ENCODE data around the gene APOBEC3A. TPM values are rescaled to one million over a fixed set of nuclear protein-coding genes. Genes with fewer than 3 reads are reported as not detected.

Gene APOBEC3A
- total RNA-seq, 1 donor from 2014 or later, result not detected

- Histone ChIP-seq H3K27me3 (ENCODE audit: control insufficient read depth, insufficient read depth, low read length) (peaks cover 5% of the 10 kb centered on the region), H3K36me3 (ENCODE audit: control insufficient read depth, insufficient read depth, low read length) (no peaks in the 10 kb centered on the region), H3K4me3 (ENCODE audit: low read depth, low read length) (no peak overlapping the region)
- peak; percentile 69 for DNase-seq (ENCODE audit: low read depth)
- TF ChIP-seq, protein P1, sequence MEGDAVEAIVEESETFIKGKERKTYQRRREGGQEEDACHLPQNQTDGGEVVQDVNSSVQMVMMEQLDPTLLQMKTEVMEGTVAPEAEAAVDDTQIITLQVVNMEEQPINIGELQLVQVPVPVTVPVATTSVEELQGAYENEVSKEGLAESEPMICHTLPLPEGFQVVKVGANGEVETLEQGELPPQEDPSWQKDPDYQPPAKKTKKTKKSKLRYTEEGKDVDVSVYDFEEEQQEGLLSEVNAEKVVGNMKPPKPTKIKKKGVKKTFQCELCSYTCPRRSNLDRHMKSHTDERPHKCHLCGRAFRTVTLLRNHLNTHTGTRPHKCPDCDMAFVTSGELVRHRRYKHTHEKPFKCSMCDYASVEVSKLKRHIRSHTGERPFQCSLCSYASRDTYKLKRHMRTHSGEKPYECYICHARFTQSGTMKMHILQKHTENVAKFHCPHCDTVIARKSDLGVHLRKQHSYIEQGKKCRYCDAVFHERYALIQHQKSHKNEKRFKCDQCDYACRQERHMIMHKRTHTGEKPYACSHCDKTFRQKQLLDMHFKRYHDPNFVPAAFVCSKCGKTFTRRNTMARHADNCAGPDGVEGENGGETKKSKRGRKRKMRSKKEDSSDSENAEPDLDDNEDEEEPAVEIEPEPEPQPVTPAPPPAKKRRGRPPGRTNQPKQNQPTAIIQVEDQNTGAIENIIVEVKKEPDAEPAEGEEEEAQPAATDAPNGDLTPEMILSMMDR (IDR thresholded peaks at IDR 0.05; ENCODE audit: insufficient read depth, low read length, severe bottlenecking), result no peak
- FAIRE-seq, result peak; percentile 89
Observed at GRCh38 chr22:38953577-38954413, 3.6 kb upstream of the APOBEC3A start.

DNA sequence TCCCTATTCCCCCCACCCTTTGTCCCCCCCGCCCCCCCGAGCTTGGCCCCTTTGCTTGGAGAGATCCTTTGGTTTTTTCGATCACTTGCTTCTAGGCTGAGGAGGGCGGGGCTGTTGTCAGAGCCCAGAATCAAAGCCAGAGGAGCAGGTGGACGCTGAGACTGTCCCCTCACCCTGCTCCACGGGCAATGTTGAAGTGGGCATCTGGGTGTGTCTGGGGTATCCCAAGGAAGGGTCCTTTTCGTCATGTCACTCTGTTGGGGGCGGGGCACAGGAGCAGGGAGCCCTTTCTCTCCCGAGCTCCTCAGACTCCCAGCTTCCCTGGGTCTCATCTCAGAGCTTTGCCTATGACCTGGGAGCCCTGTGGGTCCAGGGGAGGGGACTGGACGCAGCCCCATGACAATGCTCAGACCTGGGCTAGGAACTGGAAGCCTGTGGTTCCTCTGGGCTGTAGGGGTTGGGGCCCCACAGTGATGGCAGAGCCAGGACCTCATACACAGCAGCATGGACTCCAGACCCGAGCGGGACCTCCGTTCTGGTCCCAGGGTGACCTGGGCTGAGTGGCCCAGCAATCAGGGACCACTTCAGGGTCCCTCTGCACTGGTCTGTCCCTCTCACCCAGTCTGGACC, 2.9 kb upstream of the APOBEC3A start:
- FAIRE-seq (no peak), DNase-seq (ENCODE audit: low read depth) (no peak)
- H3K27me3 ChIP-seq (ENCODE audit: control insufficient read depth, insufficient read depth, low read length), result peaks cover 9% of the 10 kb centered on the region
- no peak overlapping the region for H3K4me3 ChIP-seq (ENCODE audit: low read depth, low read length)
- TF ChIP-seq, protein P1 (IDR thresholded peaks at IDR 0.05; ENCODE audit: insufficient read depth, low read length, severe bottlenecking), result no peak
- no peaks in the 10 kb centered on the region for H3K36me3 ChIP-seq (ENCODE audit: control insufficient read depth, insufficient read depth, low read length)

GRCh38 chr22:38955250-38955905, 2.0 kb upstream of the APOBEC3A start:
- DNase-seq (ENCODE audit: low read depth) (no peak), FAIRE-seq (no peak)
- H3K4me3 ChIP-seq (ENCODE audit: low read depth, low read length), result no peak overlapping the region
- TF ChIP-seq, protein P1 (IDR thresholded peaks at IDR 0.05; ENCODE audit: insufficient read depth, low read length, severe bottlenecking), result no peak
- peaks cover 13% of the 10 kb centered on the region for H3K27me3 ChIP-seq (ENCODE audit: control insufficient read depth, insufficient read depth, low read length)
- no peaks in the 10 kb centered on the region for H3K36me3 ChIP-seq (ENCODE audit: control insufficient read depth, insufficient read depth, low read length)

GRCh38 chr22:38955926-38956325, 1.5 kb upstream of the APOBEC3A start:
- Histone ChIP-seq H3K36me3 (ENCODE audit: control insufficient read depth, insufficient read depth, low read length) (no peaks in the 10 kb centered on the region), H3K27me3 (ENCODE audit: control insufficient read depth, insufficient read depth, low read length) (peaks cover 13% of the 10 kb centered on the region), H3K4me3 (ENCODE audit: low read depth, low read length) (no peak overlapping the region)
- no peak for FAIRE-seq
- DNase-seq (ENCODE audit: low read depth), result no peak
- TF ChIP-seq, protein P1 (IDR thresholded peaks at IDR 0.05; ENCODE audit: insufficient read depth, low read length, severe bottlenecking), result no peak

- peaks cover 13% of the 10 kb centered on the region for H3K27me3 ChIP-seq (ENCODE audit: control insufficient read depth, insufficient read depth, low read length)
- TF ChIP-seq, protein P1 (IDR thresholded peaks at IDR 0.05; ENCODE audit: insufficient read depth, low read length, severe bottlenecking), result no peak
- no peaks in the 10 kb centered on the region for H3K36me3 ChIP-seq (ENCODE audit: control insufficient read depth, insufficient read depth, low read length)
- DNase-seq (ENCODE audit: low read depth) (no peak), FAIRE-seq (no peak)
- H3K4me3 ChIP-seq (ENCODE audit: low read depth, low read length), result no peak overlapping the region
Observed at GRCh38 chr22:38956551-38956950, 858 bp upstream of the APOBEC3A start.

All from bronchial epithelial cell (primary cell).